ENCODE results near the gene PHACTR1. TPM values are rescaled to one million over a fixed set of nuclear protein-coding genes. Genes with fewer than 3 reads are reported as not detected.

Gene PHACTR1
- total RNA-seq, 2 experiments from 2014 or later, result 1.3 to 2.3 TPM

DNA sequence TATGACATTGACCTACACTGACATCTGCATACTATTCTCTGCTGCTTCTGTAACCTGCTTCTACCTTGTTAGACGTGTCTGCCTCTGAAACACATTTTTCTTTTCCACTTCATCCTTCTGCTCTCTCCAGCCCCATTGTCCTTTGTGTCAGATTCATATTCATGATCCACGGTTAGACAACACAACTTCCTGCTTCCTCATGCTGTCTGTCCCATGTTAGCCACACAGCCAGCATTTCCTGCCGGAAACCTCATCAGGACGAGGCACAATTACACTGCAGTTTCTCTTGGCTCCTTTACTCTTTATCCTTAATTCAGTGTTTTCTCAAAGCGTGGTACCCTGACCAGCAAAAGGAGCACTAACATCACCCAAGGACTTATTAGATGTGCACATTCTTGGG lies 461.5 kb downstream of the PHACTR1 start:
- ChIA-PET POLR2A (no interaction called here), CTCF (interaction anchor here (1.1 kb wide), 1 partner anchor 10 kb away, joined by 3 read pairs; no protein-coding TSS in a partner anchor)
- Mint-ChIP-seq H3K36me3 (ENCODE audit: low read depth) (no peaks in the 10 kb centered on the region), H3K4me1 (ENCODE audit: low read depth) (no peaks in the 10 kb centered on the region), H3K4me3 (no peak overlapping the region), H3K27ac (no peak overlapping the region), H3K9me3 (no peaks in the 10 kb centered on the region), H3K27me3 (peaks cover 16% of the 10 kb centered on the region)
- no peak overlapping the region for H3K27ac ChIP-seq (ENCODE audit: low read depth in 1 of 2, low read length in 2 of 2)
- ATAC-seq (ENCODE audit: poor library complexity) (no peak), DNase-seq (peak in 1 of 14 experiments; percentile 3)
- H3K4me1 ChIP-seq (ENCODE audit: insufficient read depth, low read length), result peaks cover 2% of the 10 kb centered on the region
- TF ChIP-seq CTCF (IDR thresholded peaks at IDR 0.05), result no peak
- no peak overlapping the region for H3K4me3 ChIP-seq (ENCODE audit: low read length)
- H3K27me3 ChIP-seq (ENCODE audit: control insufficient read depth in 1 of 2, insufficient read depth in 2 of 2, low read length in 2 of 2), result peaks cover 0 to 8% of the 10 kb centered on the region in 2 experiments
- no peaks in the 10 kb centered on the region for H3K9me3 ChIP-seq (ENCODE audit: control insufficient read depth in 1 of 2, insufficient read depth in 1 of 2, low read length in 2 of 2)
- H3K36me3 ChIP-seq (ENCODE audit: insufficient read depth, low read length), result no peaks in the 10 kb centered on the region
- intact Hi-C loops (cut with DNase I, micrococcal nuclease), result no loop called here

- DNase-seq, result no peak
- H3K27me3 ChIP-seq (ENCODE audit: control insufficient read depth in 1 of 2, insufficient read depth in 2 of 2, low read length in 2 of 2), result peaks cover 6 to 8% of the 10 kb centered on the region in 2 experiments
- Mint-ChIP-seq H3K36me3 (ENCODE audit: low read depth) (no peaks in the 10 kb centered on the region), H3K9me3 (no peaks in the 10 kb centered on the region), H3K4me3 (no peak overlapping the region), H3K4me1 (ENCODE audit: low read depth) (peaks cover 6% of the 10 kb centered on the region), H3K27ac (no peak overlapping the region), H3K27me3 (peaks cover 8% of the 10 kb centered on the region)
- H3K27ac ChIP-seq (ENCODE audit: low read depth in 1 of 2, low read length in 2 of 2), result no peak overlapping the region
- ATAC-seq (ENCODE audit: poor library complexity), result no peak
- H3K4me1 ChIP-seq (ENCODE audit: insufficient read depth, low read length), result peaks cover 2% of the 10 kb centered on the region
- TF ChIP-seq CTCF (IDR thresholded peaks at IDR 0.05), result no peak
- H3K36me3 ChIP-seq (ENCODE audit: insufficient read depth, low read length), result no peaks in the 10 kb centered on the region
- intact Hi-C loops (cut with DNase I, micrococcal nuclease), result no loop called here
- H3K4me3 ChIP-seq (ENCODE audit: low read length), result no peak overlapping the region
- ChIA-PET CTCF (no interaction called here), POLR2A (no interaction called here)
- no peaks in the 10 kb centered on the region for H3K9me3 ChIP-seq (ENCODE audit: control insufficient read depth in 1 of 2, insufficient read depth in 1 of 2, low read length in 2 of 2)
Observed at GRCh38 chr6:13180538-13180937, 464.0 kb downstream of the PHACTR1 start.

DNA sequence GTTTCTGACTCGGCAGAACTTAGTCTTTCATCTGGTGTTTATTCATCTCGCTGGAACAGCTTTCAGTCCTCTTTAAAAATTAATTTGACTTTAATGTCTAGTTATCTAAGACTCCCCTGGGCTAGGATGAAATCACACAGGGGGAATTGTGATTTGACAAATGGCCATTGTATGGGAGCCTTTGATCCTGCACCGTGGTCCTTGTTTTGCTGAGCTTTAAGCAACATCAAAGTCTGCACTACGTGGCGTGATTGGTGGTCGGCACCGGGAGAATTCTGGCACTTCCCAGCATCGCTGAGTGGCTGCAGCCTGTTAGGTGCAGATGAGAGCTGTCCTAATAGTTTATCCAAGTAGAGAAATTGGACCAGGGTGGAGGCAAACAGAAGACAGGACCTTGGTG lies 464.8 kb downstream of the PHACTR1 start:
- no peak for DNase-seq
- intact Hi-C loops (cut with DNase I, micrococcal nuclease), result no loop called here
- no peak for TF ChIP-seq CTCF (IDR thresholded peaks at IDR 0.05)
- no peak overlapping the region for H3K4me3 Mint-ChIP-seq
- H3K9me3 Mint-ChIP-seq, result no peaks in the 10 kb centered on the region
- H3K27me3 Mint-ChIP-seq, result peaks cover 5% of the 10 kb centered on the region
- no peaks in the 10 kb centered on the region for H3K36me3 Mint-ChIP-seq (ENCODE audit: low read depth)
- Histone ChIP-seq H3K36me3 (ENCODE audit: insufficient read depth, low read length) (no peaks in the 10 kb centered on the region), H3K4me3 (ENCODE audit: low read length) (no peak overlapping the region), H3K27ac (ENCODE audit: low read depth in 1 of 2, low read length in 2 of 2) (no peak overlapping the region), H3K4me1 (ENCODE audit: insufficient read depth, low read length) (peaks cover 2% of the 10 kb centered on the region), H3K9me3 (ENCODE audit: control insufficient read depth in 1 of 2, insufficient read depth in 1 of 2, low read length in 2 of 2) (no peaks in the 10 kb centered on the region), H3K27me3 (ENCODE audit: control insufficient read depth in 1 of 2, insufficient read depth in 2 of 2, low read length in 2 of 2) (peaks cover under 1 to 6% of the 10 kb centered on the region in 2 experiments)
- POLR2A ChIA-PET, result no interaction called here
- ATAC-seq (ENCODE audit: poor library complexity), result no peak
- no peak overlapping the region for H3K27ac Mint-ChIP-seq
- CTCF ChIA-PET, result no interaction called here
- peaks cover 6% of the 10 kb centered on the region for H3K4me1 Mint-ChIP-seq (ENCODE audit: low read depth)

All from CD4-positive, alpha-beta T cell (primary cell).